HepG2 (cell line): Measurements from ENCODE around the gene KLHDC8B. TPM values are rescaled to one million over a fixed set of nuclear protein-coding genes. Genes with fewer than 3 reads are reported as not detected.

ENCODE experiments used
- ATF4 ChIP-seq, 2 experiments: fragments of 450-650 bp in 1 of 2; sonication (generic) in 1 of 2; formaldehyde crosslinking; IDR thresholded peaks; 2 replicates each; pipeline versions ENCODE4 v1.5.0 to v1.8.0; 2020 to 2022; ENCODE audit warnings: mild to moderate bottlenecking in 1 of 2, missing genetic modification reagents in 1 of 2
- CHD2 ChIP-seq: IDR thresholded peaks from 2 replicates; pipeline ENCODE4 v1.6.1; 2011; ENCODE audit warnings: low read depth, low read length, improper control_type of control experiment
- DR1 ChIP-seq: sonication (generic); formaldehyde crosslinking; IDR thresholded peaks from 2 replicates; pipeline ENCODE4 v1.8.0; 2021; ENCODE audit warnings: mild to moderate bottlenecking, missing genetic modification reagents, inconsistent platforms
- E2F5 ChIP-seq: sonication (generic); formaldehyde crosslinking; conservative IDR thresholded peaks from 2 replicates; pipeline ENCODE4 v1.4.0; 2020; ENCODE audit warnings: missing genetic modification reagents
- FOSL2 ChIP-seq: sonication (generic); formaldehyde crosslinking; IDR thresholded peaks from 2 replicates; pipeline ENCODE4 v1.4.0; 2020; ENCODE audit warnings: missing genetic modification reagents
- HES4 ChIP-seq: sonication (generic); formaldehyde crosslinking; IDR thresholded peaks from 2 replicates; pipeline ENCODE4 v1.9.0; 2021; ENCODE audit warnings: mild to moderate bottlenecking, missing genetic modification reagents, borderline replicate concordance
- HOMEZ ChIP-seq: IDR thresholded peaks from 2 replicates; pipeline ENCODE4 v1.6.1; 2016; ENCODE audit warnings: low read depth
- MTA3 ChIP-seq: sonication (generic); formaldehyde crosslinking; IDR thresholded peaks from 2 replicates; pipeline ENCODE4 v1.4.0; 2020; ENCODE audit warnings: missing genetic modification reagents
- NR2C2 ChIP-seq: sonication (generic); formaldehyde crosslinking; IDR thresholded peaks from 2 replicates; pipeline ENCODE4 v1.4.0; 2020; ENCODE audit warnings: missing genetic modification reagents, mild to moderate bottlenecking, moderate library complexity, borderline replicate concordance
- PHF8 ChIP-seq: sonication (generic); formaldehyde crosslinking; IDR thresholded peaks from 2 replicates; pipeline ENCODE4 v1.5.0; 2020; ENCODE audit warnings: missing genetic modification reagents
- RNF2 ChIP-seq: fragments of 450-650 bp; conservative IDR thresholded peaks from 2 replicates; pipeline ENCODE4 v1.6.1; 2016; ENCODE audit warnings: low read depth
- SMYD3 ChIP-seq: sonication (generic); formaldehyde crosslinking; IDR thresholded peaks from 2 replicates; pipeline ENCODE4 v1.8.1; 2023; ENCODE audit warnings: mild to moderate bottlenecking, missing genetic modification reagents
- SNAI1 ChIP-seq: sonication (generic); formaldehyde crosslinking; IDR thresholded peaks from 2 replicates; pipeline ENCODE4 v1.5.0; 2020; ENCODE audit warnings: mild to moderate bottlenecking, missing genetic modification reagents, borderline replicate concordance
- TFAP4 ChIP-seq: sonication (generic); IDR thresholded peaks from 2 replicates; pipeline ENCODE4 v1.6.1; 2016; ENCODE audit warnings: low read depth, borderline replicate concordance
- ZC3H13 ChIP-seq: sonication (generic); formaldehyde crosslinking; IDR thresholded peaks from 2 replicates; pipeline ENCODE4 v1.8.1; 2023; ENCODE audit warnings: mild to moderate bottlenecking, missing genetic modification reagents, moderate library complexity
- ZNF124 ChIP-seq: sonication (generic); formaldehyde crosslinking; IDR thresholded peaks from 2 replicates; pipeline ENCODE4 v1.4.0; 2020; ENCODE audit warnings: missing genetic modification reagents
- ZNF331 ChIP-seq: sonication (generic); formaldehyde crosslinking; IDR thresholded peaks from 2 replicates; pipeline ENCODE4 v1.4.0; 2020; ENCODE audit warnings: missing genetic modification reagents
- ZNF792 ChIP-seq: IDR thresholded peaks from 2 replicates; pipeline ENCODE4 v1.6.1; 2016
- ZNF800 ChIP-seq: sonication (generic); formaldehyde crosslinking; IDR thresholded peaks from 2 replicates; pipeline ENCODE4 v1.4.0; 2020; ENCODE audit warnings: missing genetic modification reagents
- ZUFSP ChIP-seq: sonication (generic); formaldehyde crosslinking; IDR thresholded peaks from 2 replicates; pipeline ENCODE4 v1.9.0; 2021; ENCODE audit warnings: missing genetic modification reagents, mild to moderate bottlenecking, borderline replicate concordance
- polyA plus RNA-seq, 8 experiments: library from polyadenylated mRNA; depleted of rRNA in 3 of 8; stranded (reverse) in 7 of 8; unstranded in 1 of 8; fragments of >200 nt; fragmentation: Illumina TruSeq in 4 of 8; extraction: Trizol in 4 of 8; gene quantifications; 2 replicates each; pipeline versions ENCODE4 v1.2.1 to v1.2.3, GENCODE V29; 2011 to 2016; ENCODE audit warnings: low read depth in 4 of 8, missing spikeins in 1 of 8, mixed read lengths in 1 of 8; ENCODE audit not compliant: insufficient read depth in 1 of 8
- total RNA-seq, 5 experiments: library from RNA; depleted of rRNA; stranded (reverse); fragments of >200 nt; fragmentation: Illumina TruSeq; extraction: Trizol; gene quantifications; 2 replicates each; pipeline ENCODE4 v1.2.3, GENCODE V29; 2016; ENCODE audit warnings: low read depth in 1 of 5

Gene KLHDC8B
- total and polyA plus RNA-seq, 2 of the 13 experiments (the other 11 are each of a cell fraction or from before 2014, with no cell fraction given): 17.2 to 17.8 TPM

GRCh38 chr3:49132437-49133225 is 38.8 kb upstream of the KLHDC8B start, which contains the start of gene LAMB2 (continued):
- TF ChIP-seq ZNF800 (CRISPR knock-in tag) (no peak), E2F5 (CRISPR knock-in tag) (no peak), PHF8 (CRISPR knock-in tag) (peak; percentile 87), NR2C2 (CRISPR knock-in tag) (peak; percentile 43), TFAP4 (peak; percentile 3; the same call in 1 of the 2 replicates), HOMEZ (CRISPR knock-in tag) (0 out of 2 replicates have a peak, but pooled peaks have one; percentile 8), ZNF124 (peak; percentile 33; the same call in 1 of the 2 replicates), ZNF792 (CRISPR knock-in tag) (no peak), MTA3 (CRISPR knock-in tag) (no peak), ZNF331 (CRISPR knock-in tag) (no peak), SMYD3 (CRISPR knock-in tag) (0 out of 2 replicates have a peak, but pooled peaks have one; percentile 59), ZUFSP (no peak), HES4 (CRISPR knock-in tag) (no peak), ATF4 (CRISPR knock-in tag; IDR thresholded peaks at IDR 0.05) (peak in 1 of 2 experiments; percentile 40; a peak in 1 of 4 replicates), FOSL2 (CRISPR knock-in tag) (peak; percentile 34), CHD2 (no peak), RNF2 (no peak), SNAI1 (no peak), DR1 (peak; percentile 54; the same call in 1 of the 2 replicates), ZC3H13 (0 out of 2 replicates have a peak, but pooled peaks have one; percentile 54)
